SK-N-MC (cell line): ENCODE measurements around the gene AHCTF1.

Experiments used
- EZH2 ChIP-seq: fragments of 200-600 bp; sonication (generic); IDR thresholded peaks from one replicate; pipeline ENCODE4 v1.6.1; 2017; ENCODE audit warnings: antibody characterized with exemption
- POLR2AphosphoS5 ChIP-seq: IDR thresholded peaks from 2 replicates; pipeline ENCODE4 v1.6.1; 2012; ENCODE audit warnings: mild to moderate bottlenecking, low read depth, low read length, borderline replicate concordance

GRCh38 chr1:246925997-246926626 lies 5.6 kb downstream of the AHCTF1 start:
- no peak for TF ChIP-seq POLR2AphosphoS5
- TF ChIP-seq EZH2 = no peak
